HG03103 (cell line): ENCODE data around the gene TMEM51.

Experiments used
- ATAC-seq: cut with Tn5 transposase; IDR thresholded peaks from one replicate; pipeline ENCODE4 v1.9.1; 2021; ENCODE audit warnings: low read depth; ENCODE audit not compliant: unreplicated experiment

Gene TMEM51

DNA sequence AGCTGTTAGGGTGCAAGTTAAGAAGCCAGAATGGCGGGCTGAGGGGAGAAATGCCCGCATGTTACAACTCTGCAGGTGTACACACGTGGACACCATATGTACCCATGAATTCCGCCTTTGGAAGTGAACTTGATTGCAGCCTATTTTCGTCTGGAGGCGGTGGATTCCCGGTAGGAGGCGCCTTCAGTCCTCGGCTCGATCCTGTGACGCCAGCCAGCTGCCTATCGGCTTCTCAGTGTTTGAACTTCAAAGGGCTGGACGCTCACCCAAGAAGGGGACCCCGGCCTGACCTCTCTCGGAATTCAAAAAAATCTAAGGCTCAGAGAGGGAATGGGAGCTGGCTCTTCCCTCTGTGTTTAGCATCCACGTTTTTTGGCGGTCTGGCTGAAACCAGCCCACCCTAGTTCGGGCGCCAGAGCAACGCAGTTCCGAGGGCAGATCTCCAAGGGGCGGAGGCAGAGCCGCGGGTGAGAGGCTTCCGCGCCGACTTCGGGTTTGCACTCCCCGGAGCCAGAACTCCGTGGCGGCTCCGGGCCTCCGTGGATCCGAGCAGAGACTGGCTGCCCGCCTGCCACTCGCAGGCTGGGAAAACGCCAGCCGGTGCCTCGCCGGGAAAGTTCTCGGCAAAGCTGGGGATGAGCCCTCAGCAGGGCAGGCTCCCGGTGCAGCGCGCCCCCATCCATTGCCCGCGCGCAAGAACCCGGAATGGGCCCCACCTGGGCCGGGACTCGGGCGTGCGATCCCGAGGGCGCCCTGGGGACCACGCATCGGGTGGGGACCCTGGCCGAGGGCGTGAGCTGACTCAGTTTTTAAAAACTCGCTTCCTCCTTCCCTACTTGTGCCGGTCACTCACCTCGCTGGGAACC, 996 bp upstream of the TMEM51 start:
- no peak for ATAC-seq

DNA sequence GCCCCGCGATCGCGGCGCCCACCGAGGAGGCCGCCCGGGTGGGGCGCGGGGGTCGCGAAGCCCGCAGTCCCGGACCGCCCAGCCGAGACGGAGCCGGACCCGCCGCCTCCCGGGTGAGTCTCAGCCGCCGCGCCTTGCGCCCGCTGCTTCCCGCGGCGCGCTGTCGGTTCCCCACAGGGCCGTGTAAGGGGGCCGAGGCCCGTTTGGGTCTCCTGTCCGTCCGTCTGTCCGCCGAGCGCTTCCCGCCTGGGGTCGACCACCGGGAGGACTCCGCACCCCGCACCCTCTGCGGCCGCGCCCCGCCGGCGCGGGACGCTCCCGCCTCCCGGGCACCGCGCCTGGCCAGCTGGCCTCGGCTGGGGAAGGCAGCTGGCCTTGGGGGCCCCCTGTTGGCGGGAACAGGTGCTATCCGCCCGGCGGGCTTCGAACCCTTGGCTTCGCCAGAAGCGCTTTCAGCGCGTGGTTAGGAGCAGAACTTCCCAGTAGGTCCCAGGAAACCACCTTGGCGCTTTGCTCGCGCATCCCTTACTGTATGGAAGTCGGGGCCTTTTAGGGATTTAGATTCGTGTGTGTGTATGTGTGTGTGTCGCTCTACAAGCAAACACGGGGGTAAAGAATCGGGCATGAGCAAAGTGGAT, 414 bp downstream of the TMEM51 start:
- ATAC-seq = no peak

DNA sequence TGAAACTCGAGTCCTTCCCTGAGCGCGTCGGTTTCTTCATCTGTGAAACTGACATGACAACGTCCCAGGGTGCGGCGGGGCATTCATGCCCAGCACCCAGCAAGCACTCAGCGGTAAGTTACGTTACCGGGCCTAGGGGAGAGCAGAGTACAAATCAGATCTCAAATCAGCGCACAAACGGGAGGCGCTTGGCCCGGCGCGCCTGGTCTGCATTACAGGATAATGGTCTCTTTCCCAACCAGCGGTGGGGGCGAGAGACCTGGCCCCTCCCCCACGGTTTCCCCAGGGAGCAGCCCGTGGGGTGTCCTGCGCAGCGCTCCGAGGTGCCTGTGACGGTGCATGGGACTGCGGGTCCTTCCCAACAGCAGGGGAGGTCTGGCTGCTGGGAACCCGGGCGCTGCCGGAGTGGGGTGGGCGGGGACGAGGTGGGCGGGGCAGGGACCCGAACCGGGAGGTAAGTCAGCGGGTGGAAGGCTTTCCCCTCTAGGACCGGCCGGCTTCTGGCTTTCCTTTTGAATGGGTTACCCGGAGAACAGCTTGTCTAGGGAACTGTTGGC, 1.0 kb downstream of the TMEM51 start:
- no peak for ATAC-seq

DNA sequence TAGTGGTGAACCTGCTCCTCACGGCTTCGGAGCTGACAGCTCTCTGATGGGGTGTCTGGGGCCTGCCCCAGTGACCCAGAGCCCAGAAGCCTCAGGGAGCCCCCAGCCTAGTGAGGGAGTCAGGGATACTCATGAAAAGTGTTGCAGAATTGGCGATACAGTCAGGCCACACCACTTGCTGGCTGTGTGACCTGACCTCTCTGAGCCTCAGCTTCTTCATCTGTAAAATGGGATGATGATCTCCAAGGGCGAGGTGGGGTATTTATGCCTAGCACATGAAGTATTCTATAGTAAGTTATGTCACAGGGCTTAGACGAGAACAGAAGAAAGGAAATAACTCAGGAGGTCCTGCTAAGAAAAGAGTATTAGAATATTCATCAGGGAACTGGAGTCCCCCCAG, 1.6 kb downstream of the TMEM51 start:
- ATAC-seq = no peak

GRCh38 chr1:15155888-15156741, 2.6 kb downstream of the TMEM51 start:
- ATAC-seq = no peak

GRCh38 chr1:15156807-15157380, 3.3 kb downstream of the TMEM51 start:
- ATAC-seq = no peak

GRCh38 chr1:15157524-15158399, 4.2 kb downstream of the TMEM51 start:
- ATAC-seq = no peak

- ATAC-seq = no peak
Measured at GRCh38 chr1:15158506-15159165, 5.1 kb downstream of the TMEM51 start.

GRCh38 chr1:15159166-15159555, 5.6 kb downstream of the TMEM51 start:
- ATAC-seq = no peak

DNA sequence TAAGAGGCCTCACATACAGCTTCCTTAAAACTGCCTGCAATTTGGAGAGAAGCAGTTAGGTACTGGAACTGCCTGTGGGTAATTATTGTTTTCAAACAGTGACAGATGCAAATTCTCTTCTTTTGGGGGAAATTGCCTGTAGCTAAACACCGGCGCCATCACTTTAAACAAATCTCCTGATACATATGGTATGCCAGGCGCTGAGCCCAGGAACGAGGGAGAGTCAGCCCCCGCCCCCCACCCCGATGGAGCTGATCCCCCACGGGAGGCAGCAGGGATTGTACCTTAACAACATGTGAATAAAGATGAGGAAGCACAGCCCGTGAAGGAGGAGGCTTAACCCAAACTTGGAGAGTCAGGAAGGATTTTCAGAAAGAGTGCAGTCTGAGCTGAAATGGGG, 7.1 kb downstream of the TMEM51 start:
- ATAC-seq = no peak

DNA sequence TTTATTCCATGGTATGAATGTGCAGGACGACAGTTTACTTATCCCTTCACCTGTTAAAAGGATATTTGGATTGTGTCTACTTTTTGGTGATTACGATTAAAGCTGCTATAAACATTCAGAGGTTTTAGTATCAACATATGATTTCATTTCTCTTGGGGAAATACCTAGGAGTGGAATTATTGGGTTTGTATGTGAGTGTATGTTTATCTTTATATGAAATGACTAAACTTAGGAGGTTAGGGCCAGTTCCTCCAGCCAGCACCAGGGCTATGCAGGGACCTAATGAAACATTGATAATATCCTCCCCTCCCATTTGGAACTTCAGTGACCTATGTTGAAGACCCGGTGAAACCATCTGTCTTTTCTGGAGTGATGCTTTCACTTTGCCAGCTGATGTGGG, 13.8 kb downstream of the TMEM51 start:
- ATAC-seq = no peak

DNA sequence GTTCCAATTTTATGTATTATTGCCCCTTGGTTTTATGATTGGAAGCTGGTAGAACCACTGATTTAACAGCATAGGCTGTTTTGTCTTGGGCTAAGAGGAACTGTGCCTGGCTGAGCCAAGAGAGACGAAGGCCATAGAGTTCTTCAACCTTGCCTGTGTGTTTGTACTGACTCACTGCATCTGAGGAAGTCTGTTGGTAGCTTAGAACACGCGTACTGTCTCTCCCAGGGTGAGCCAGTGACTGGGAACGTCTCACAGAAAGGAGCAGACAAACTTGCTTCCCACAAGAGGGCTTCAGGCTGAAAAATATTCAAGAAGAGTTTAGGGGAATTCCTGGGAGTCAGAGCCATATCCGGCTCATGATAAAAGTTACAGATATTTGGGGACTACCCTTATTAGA, 14.9 kb downstream of the TMEM51 start:
- no peak for ATAC-seq

GRCh38 chr1:15170071-15170470, 16.5 kb downstream of the TMEM51 start:
- ATAC-seq = no peak

- no peak for ATAC-seq
Measured at GRCh38 chr1:15171271-15171908, 17.8 kb downstream of the TMEM51 start.

DNA sequence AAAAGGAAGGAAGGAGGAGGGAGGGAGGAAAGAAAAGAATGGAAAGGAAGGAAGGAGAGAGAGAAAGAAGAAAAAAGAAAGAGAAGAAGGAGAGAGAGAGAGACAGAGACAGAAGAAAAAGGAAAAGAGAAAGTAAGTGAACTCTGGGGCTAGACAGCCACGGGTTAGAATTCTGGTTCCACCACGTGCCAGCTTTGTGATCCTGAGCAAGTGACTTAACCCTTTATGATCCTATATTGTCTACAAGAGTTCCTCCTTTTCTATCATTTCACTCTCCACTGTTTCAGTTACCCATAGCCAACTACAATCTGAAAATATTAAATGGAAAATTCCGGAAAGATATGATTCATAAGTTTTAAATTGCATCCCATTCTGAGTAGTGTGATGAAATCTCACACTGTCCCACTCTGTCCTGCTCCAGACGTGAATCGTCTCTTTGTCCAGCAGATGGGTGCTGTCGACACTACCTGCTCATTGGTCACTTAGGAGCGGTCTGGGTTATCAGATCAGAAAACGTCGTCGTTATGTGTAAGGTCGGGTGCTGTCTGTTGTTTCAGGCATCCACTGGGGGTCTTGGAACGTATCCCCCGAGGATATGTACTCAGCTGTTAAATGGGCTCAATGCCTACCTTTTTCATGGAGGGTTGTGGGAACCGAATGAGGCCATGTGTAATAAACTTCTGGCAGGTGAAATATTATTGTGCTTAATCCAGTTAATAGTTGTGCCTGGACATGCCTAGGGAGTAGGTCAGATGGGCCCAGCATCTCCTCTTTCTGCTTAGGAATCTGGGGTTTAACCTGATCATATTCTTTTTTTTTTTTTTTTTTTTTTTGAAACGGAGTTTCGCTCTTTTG, 19.1 kb downstream of the TMEM51 start:
- no peak for ATAC-seq

GRCh38 chr1:15173863-15174614, 20.5 kb downstream of the TMEM51 start:
- no peak for ATAC-seq

DNA sequence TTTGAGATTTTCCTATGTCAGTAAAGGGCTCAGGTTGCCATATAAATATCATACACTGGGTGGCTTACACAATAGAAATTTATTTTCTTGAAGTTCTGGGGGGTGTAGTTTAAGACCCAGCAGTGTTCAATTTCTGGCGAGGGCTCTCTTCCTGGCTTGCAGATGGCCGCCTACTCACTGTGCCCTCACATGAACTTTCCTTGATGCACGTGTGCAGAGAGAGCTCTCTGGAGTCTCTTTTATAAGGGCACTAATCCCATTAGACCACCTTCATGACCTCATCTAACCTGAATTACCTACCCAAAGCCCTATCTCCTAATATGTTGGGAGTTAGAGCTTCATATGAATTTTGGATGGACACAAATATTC, 21.1 kb downstream of the TMEM51 start:
- no peak for ATAC-seq
